Loucy (cell line): Measurements from ENCODE around the gene TRAF2.

Source experiments
- H2AFZ ChIP-seq: fragments of 200-600 bp; sonication (generic); 2 replicates; pipeline ENCODE4 v1.6.0; 2016; ENCODE audit warnings: antibody characterized with exemption, mild to moderate bottlenecking, low read length, moderate library complexity
- H3F3A ChIP-seq: fragments of 200-600 bp; 2 replicates; pipeline ENCODE4 v1.6.0; 2016; ENCODE audit warnings: antibody characterized with exemption, low read depth, mild to moderate bottlenecking
- H3K27me3 ChIP-seq: fragments of 200-600 bp; sonication (generic); 2 replicates; pipeline ENCODE4 v1.6.1; 2014; ENCODE audit warnings: low read length, mild to moderate bottlenecking; ENCODE audit not compliant: insufficient read depth, poor library complexity, severe bottlenecking
- H3K36me3 ChIP-seq: fragments of 200-600 bp; sonication (generic); 2 replicates; pipeline ENCODE4 v1.6.1; 2016; ENCODE audit warnings: low read length; ENCODE audit not compliant: insufficient read depth
- H3K4me1 ChIP-seq: fragments of 200-600 bp; sonication (generic); 2 replicates; pipeline ENCODE4 v1.5.1; 2014; ENCODE audit warnings: low read length, mild to moderate bottlenecking; ENCODE audit not compliant: insufficient read depth, poor library complexity, severe bottlenecking
- H3K4me2 ChIP-seq: fragments of 200-600 bp; sonication (generic); 2 replicates; pipeline ENCODE4 v1.6.0; 2014; ENCODE audit warnings: antibody characterized with exemption, low read length, low read depth, mild to moderate bottlenecking; ENCODE audit not compliant: poor library complexity, severe bottlenecking
- H3K4me3 ChIP-seq: fragments of 200-600 bp; sonication (generic); 2 replicates; pipeline ENCODE4 v1.5.1; 2014; ENCODE audit warnings: low read length, mild to moderate bottlenecking, mixed read lengths; ENCODE audit not compliant: poor library complexity, severe bottlenecking
- H3K79me2 ChIP-seq: fragments of 200-600 bp; sonication (generic); 2 replicates; pipeline ENCODE4 v1.6.1; 2014; ENCODE audit warnings: low read length; ENCODE audit not compliant: insufficient read depth
- H3K9ac ChIP-seq: fragments of 200-600 bp; sonication (generic); 2 replicates; pipeline ENCODE4 v1.6.0; 2014; ENCODE audit warnings: mild to moderate bottlenecking, low read depth, low read length, moderate library complexity; ENCODE audit not compliant: poor library complexity, severe bottlenecking
- H3K9me2 ChIP-seq: fragments of 200-600 bp; sonication (generic); replicated peaks from 2 replicates; pipeline ENCODE4 v1.6.1; 2016; ENCODE audit warnings: low read depth, low read length, mixed read lengths
- H3K9me3 ChIP-seq: fragments of 200-600 bp; sonication (generic); 2 replicates; pipeline ENCODE4 v1.6.1; 2014; ENCODE audit warnings: mild to moderate bottlenecking, antibody characterized with exemption, low read length, low read depth; ENCODE audit not compliant: insufficient read depth
- H4K20me1 ChIP-seq: fragments of 200-600 bp; sonication (generic); 2 replicates; pipeline ENCODE4 v1.6.0; 2014; ENCODE audit warnings: antibody characterized with exemption, low read length, mild to moderate bottlenecking; ENCODE audit not compliant: insufficient read depth, poor library complexity, severe bottlenecking
- CTCF ChIP-seq: fragments of 200-600 bp; sonication (generic); conservative IDR thresholded peaks from 2 replicates; pipeline ENCODE4 v1.5.1; 2014; ENCODE audit warnings: mild to moderate bottlenecking, antibody characterized with exemption, low read length
- EZH2phosphoT487 ChIP-seq: fragments of 200-600 bp; IDR thresholded peaks from 2 replicates; pipeline ENCODE4 v1.6.1; 2018; ENCODE audit warnings: antibody characterized with exemption, mild to moderate bottlenecking, moderate library complexity, borderline replicate concordance

The TRAF2 gene

DNA sequence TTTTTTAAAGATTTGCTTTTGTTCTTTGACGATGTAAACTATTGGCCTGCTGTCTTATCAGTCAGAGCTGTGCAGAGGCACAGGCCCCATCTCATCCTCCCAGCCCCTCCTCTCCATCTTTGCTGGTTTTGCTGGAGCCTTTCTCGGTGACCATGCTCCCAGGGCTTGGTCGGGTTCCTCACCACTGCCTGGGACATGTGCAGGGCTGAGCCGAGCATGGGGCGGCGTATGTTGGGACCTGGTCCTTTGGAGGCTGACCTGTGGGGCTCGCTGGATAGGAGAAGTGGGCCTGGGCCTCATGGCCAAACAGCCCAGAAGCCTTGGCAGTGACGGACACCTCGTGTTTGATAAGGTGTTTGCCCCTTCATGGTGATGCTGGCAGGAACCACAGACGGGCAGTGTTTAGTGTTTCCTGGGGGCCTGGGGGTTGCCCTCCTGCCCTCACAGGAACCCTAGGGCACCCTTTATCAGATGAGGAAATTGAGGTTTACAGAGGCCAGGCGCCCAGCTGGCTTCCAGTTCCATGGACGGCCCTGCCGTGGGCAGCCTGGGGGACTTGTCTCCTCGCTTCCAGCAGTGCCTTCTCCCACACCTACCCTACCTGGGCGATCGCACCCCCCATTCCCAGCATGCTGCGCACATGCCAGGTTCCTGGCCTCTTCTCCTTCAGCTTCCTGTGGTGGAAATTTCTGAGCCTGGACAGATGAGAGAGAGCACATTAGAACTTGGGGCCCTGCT, 27.6 kb downstream of the TRAF2 start:
- Histone ChIP-seq H3K4me2 (no peak overlapping the region), H3K9me3 (no peaks in the 10 kb centered on the region), H3K27me3 (no peaks in the 10 kb centered on the region), H3K9me2 (no peaks in the 10 kb centered on the region), H4K20me1 (no peaks in the 10 kb centered on the region), H2AFZ (no peak overlapping the region), H3K79me2 (0 out of 2 replicates have a peak, but pooled peaks cover 3% of the 10 kb centered on the region), H3K9ac (no peak overlapping the region), H3K36me3 (peaks cover 69% of the 10 kb centered on the region; the same call in 1 of the 2 replicates), H3K4me3 (no peak overlapping the region), H3F3A (no peaks in the 10 kb centered on the region), H3K4me1 (no peaks in the 10 kb centered on the region)
- TF ChIP-seq EZH2phosphoT487 (no peak), CTCF (no peak)

DNA sequence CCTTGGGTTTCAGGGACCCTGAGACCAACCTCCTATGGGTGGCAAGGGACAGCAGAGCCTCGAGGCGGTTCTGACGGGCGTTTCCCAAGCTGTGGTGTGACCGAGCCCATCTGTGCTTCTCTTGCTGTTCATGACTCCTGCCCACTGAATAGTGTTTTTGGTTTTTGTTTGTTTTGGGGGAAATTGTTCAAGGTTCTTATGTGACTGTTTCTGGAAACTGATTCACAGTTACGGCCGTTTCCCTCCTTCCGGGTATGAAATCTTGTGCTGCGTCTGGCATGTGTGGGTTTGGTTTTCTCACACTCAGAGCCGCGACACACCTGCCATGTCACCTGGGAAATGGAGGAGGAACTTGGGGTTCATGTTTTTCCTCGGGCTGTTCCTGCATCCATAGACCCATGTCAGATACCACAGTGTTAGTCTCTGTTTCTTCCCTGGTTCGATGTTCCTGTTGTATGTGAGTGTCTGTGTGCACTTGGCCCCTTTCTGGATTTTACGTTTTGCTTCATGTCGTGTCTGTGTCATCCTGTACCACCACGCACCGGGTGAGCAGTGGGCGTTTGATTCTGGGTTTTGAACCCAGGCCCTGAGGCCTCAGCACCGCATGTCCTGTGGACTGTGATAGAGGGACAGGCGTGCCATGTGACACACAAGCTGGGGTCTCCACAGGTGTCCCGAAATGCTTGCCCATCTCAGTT, 29.5 kb downstream of the TRAF2 start:
- H3K9me3 ChIP-seq, result no peaks in the 10 kb centered on the region
- H3K9ac ChIP-seq, result no peak overlapping the region
- no peaks in the 10 kb centered on the region for H4K20me1 ChIP-seq
- no peak overlapping the region for H2AFZ ChIP-seq
- H3K79me2 ChIP-seq, result 0 out of 2 replicates have a peak, but pooled peaks cover 3% of the 10 kb centered on the region
- peaks cover 65% of the 10 kb centered on the region; the same call in 1 of the 2 replicates for H3K36me3 ChIP-seq
- no peak overlapping the region for H3K4me3 ChIP-seq
- H3K4me2 ChIP-seq, result no peak overlapping the region
- H3K27me3 ChIP-seq, result no peaks in the 10 kb centered on the region
- H3F3A ChIP-seq, result no peaks in the 10 kb centered on the region
- H3K9me2 ChIP-seq, result no peaks in the 10 kb centered on the region
- H3K4me1 ChIP-seq, result no peaks in the 10 kb centered on the region
- TF ChIP-seq CTCF (no peak), EZH2phosphoT487 (no peak)

- Histone ChIP-seq H3K4me3 (no peak overlapping the region), H3K36me3 (peaks cover 69% of the 10 kb centered on the region; the same call in 1 of the 2 replicates), H3K9me3 (no peaks in the 10 kb centered on the region), H3F3A (no peaks in the 10 kb centered on the region), H3K79me2 (0 out of 2 replicates have a peak, but pooled peaks cover 3% of the 10 kb centered on the region), H3K4me2 (no peak overlapping the region), H2AFZ (no peak overlapping the region), H3K27me3 (no peaks in the 10 kb centered on the region), H3K4me1 (no peaks in the 10 kb centered on the region), H3K9ac (no peak overlapping the region), H3K9me2 (no peaks in the 10 kb centered on the region), H4K20me1 (no peaks in the 10 kb centered on the region)
- TF ChIP-seq EZH2phosphoT487 (no peak), CTCF (no peak)
Measured at GRCh38 chr9:136916330-136917184, 30.2 kb downstream of the TRAF2 start.
